Kidney capillary endothelial cell (primary cell): ENCODE measurements around the gene HNRNPA3.
A peak's percentile ranks its signal among the peaks of the same experiment; 100 is the strongest.
"Not testable (repeated sequence)": the region's sequence is repeated elsewhere in the genome, so short reads cannot be mapped to it uniquely, and the experiment has no call there.

ENCODE experiments used
- DNase-seq: peaks from one replicate; pipeline ENCODE4 v3.0.0-alpha.2; 2018; ENCODE audit warnings: low spot score

The HNRNPA3 gene

GRCh38 chr2:177234267-177234666 lies 21.7 kb downstream of the HNRNPA3 start:
- no peak for DNase-seq

DNA sequence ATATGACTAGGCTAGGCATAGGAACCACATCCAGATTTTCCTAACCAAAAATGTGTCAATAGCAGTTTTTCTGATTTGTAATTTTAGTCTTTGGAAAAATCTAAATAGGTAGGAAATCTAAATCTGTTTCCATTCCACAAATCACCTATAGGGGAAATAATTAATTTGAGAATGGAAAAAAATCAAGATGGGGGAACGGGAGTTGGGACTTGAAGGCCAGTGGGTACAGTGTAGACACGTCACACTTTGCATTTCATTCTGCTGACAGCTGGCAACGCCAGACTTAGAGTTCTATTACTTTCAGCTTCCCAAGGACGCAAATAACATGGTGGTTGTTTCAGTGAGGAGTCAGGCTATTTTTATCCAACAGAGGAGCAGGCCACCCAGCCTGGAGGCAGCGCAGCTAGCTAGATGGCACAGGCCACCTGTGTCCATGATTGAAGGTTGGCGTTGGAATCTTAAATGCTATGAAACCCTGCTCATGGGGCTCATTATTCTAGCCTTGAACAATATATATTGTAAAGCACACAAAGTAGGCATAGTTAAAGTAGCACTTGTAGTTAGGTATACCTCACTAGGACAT lies 23.4 kb downstream of the HNRNPA3 start:
- DNase-seq: no peak

GRCh38 chr2:177237932-177238331 lies 25.3 kb downstream of the HNRNPA3 start:
- no peak for DNase-seq

- DNase-seq: no peak
Observed at GRCh38 chr2:177239053-177239452, 26.5 kb downstream of the HNRNPA3 start.

DNA sequence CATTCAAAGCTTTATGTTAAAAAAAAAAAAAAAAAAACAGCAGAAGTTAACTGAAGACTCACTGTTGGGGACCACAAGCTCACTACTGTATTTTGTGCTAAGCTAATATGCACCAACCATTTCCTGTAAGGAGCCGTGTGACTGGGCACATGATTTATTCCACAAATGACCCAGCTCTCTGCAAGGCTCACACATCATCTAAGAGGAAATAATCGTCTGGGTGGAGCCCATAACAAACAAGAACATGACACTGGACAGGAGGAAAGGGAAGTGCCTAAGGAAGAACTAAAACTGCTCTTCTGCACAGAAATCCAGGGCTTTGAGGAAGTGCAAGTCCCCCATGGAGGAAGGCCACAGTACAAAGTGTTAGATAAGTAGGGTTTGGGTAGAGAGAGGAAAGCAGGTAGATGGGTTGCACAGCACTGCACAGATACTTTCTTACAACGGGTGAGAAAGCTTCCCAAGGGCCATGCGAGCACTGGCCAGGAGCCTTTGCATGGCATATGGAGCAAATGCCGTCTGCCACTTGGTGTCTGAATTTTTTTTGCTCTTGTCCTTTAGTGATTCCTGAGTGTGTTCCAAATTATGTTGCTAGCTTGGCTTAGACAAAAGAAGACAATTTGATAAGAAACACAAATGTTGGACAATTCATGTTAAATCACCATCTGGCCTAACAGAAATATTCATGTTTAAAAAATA lies 27.5 kb downstream of the HNRNPA3 start:
- peak; percentile 87 for DNase-seq

- no peak for DNase-seq
Observed at GRCh38 chr2:177241711-177242120, 29.1 kb downstream of the HNRNPA3 start.

DNA sequence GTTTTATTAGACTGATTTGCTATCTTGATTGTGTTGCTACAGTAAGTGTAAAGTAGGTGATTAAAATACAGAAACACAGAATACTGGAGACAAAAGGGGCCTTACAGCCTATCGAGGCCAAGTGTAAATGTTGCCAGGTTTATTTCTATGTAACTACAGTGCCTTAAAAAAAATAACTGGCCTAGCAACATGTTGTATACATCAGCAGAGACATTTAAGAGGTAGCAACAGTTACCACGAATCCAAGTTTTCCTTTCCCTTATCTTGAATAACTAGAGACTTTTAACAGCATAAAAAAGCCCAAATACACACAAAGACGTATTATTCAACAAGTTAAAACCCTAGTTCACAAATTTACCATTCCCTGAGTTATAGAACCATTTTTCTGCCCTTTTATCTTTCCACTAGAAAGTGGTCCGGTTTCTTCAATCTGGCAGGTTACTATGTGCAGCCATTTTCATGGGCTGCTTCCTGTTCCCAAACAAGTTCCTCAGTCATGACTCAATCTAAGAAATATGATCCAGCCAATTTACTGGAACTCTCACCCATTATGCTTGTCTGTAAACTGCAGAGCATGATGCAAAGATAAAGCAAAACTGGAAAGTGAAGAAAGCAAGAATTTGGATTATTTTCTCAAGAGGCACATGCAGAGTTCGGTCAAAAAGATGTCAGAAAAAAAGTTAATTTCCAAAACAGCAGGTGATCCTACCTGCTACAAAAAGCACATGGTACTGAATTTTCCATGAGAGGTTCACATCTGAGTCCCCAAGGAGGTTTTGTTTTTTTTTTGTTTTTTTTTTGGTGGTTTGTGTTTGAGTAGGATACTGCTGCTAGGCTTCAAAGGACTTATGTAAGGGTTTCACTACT lies 29.8 kb downstream of the HNRNPA3 start:
- peak; percentile 84 for DNase-seq

- no peak for DNase-seq
Observed at GRCh38 chr2:177243073-177243472, 30.5 kb downstream of the HNRNPA3 start.

GRCh38 chr2:177243476-177243875 lies 30.9 kb downstream of the HNRNPA3 start:
- no peak for DNase-seq

GRCh38 chr2:177244244-177244771 lies 31.7 kb downstream of the HNRNPA3 start:
- DNase-seq: no peak

DNA sequence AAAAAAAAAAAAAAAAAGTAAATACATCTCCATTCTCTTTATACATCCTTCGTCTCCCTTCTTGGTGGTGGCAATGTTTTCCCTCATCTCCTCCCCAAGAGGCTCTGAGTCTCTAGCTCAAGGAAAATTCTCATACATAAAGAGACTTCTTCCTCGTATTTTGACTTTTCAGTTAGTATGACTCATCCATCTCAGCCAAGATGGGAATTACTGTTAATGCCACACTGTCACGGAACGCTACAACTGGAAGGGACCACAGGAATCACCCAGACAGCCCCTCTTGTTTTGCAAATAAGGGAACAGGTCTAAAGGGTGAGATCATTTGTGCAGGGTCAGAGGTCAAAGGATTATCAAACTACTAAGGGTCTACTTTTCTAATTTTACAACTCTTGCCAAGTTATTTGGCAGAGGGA lies 32.4 kb downstream of the HNRNPA3 start:
- no peak for DNase-seq

- DNase-seq: no peak
Observed at GRCh38 chr2:177246000-177246399, 33.4 kb downstream of the HNRNPA3 start.

DNA sequence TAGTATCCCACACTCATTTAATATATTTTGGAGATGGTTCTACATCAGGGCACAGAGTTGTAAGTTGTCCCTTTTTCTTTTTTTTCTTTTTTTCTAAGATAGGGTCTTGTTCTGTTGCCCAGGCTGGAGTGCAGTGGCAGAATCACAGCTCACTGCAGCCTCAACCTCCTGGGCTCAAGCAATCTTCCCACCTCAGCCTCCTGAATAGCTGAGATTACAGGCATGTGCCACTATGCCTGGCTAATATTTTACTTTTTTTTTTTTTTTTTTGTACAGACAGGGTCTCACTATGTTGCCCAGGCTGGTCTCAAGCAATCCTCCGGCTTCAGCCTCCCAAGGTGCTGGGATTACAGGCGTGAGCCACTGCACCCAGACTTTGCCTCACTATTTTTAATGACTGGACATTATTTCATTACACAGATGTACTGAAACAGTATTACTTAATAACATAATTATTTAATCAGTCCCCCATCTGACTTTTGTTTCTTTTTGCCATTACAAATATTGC lies 34.0 kb downstream of the HNRNPA3 start:
- DNase-seq: not testable (repeated sequence)

- no peak for DNase-seq
Observed at GRCh38 chr2:177247693-177248262, 35.2 kb downstream of the HNRNPA3 start.

DNA sequence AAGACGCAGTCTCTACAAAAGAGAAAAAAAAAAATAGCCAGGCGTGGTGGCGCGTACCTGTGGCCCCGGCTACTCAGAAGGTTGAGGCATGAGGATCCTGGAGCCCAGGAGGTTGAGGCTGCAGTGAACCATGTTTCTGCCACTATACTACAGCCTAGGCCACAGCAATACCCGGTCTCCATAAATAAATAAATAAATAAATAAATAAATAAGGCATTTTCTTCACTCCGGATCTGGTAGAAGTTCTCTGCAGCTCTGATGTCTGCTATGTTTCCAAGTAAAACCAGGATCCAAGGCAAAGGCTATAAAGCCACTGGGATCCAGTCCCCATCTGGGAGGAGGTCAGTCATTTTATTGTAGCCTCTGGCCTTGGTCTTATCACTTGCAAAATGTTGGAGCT lies 36.4 kb downstream of the HNRNPA3 start:
- DNase-seq: no peak

- DNase-seq: no peak
Observed at GRCh38 chr2:177250461-177250860, 37.9 kb downstream of the HNRNPA3 start.

DNA sequence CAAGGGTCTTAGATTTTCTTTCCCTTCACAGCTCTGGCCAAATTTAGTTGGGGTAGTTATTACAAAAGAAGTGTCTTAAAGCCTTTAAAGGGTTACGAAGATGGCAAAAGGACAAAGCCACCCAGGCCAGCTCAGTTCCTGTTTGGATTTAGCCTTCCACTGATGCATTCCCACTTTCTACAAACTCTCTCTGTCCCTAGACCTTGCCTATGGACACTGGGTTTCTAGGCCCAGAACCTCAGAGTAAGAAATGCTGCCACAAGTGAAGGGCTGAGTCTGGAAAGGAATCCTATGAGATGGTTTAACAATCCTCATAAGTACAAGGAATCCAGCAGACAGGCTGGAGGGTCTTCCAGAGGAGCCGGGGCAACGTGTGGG lies 38.6 kb downstream of the HNRNPA3 start:
- DNase-seq: no peak

- no peak for DNase-seq
Observed at GRCh38 chr2:177252808-177253531, 40.4 kb downstream of the HNRNPA3 start.

DNA sequence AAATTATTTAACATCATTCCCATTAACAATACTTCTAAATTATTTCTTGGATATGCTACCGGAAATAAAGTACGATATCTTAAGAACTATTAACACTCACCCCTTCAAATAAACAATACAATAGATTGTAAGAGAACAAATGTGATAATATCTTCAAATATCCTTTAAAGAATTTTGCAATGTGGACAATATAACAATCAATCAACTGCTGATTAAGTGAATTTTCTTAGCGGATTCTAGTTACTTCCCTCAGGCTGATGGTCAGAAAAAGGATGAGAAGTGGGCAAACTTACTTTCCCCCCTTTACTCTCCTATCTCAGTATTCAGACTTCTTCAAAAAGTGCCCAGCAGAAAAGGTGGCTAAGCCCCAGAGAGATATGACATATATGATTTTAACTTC lies 41.1 kb downstream of the HNRNPA3 start:
- DNase-seq: no peak

- DNase-seq: peak; percentile 59
Observed at GRCh38 chr2:177254433-177255226, 42.0 kb downstream of the HNRNPA3 start.

DNA sequence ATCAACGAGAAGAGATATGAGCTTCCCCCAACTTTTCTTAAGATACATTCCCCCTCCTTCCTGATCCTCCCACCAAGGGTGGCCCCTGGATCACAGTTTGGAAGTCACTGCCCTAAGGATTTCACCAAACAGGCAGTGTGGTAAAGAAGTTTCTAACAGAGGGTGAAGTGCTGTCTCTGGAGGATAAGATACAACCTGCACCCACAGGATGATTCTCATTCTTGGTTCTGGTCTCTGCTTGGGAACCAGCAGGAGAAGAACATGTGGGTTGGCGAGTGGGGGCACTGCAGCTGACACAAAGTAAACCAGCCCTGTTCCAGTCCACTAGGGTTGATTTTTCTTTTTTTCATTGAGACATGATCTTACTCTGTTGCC lies 42.6 kb downstream of the HNRNPA3 start:
- DNase-seq: no peak
